ENCODE measurements around the gene RPS24. TPM values are rescaled to one million over a fixed set of nuclear protein-coding genes. Genes with fewer than 3 reads are reported as not detected.

Gene RPS24
- total and polyA plus RNA-seq, 2 of the 8 experiments (the other 6 are each of a cell fraction or from before 2014, with no cell fraction given): 2,128 to 3,943 TPM

GRCh38 chr10:78013564-78013963, 20.1 kb upstream of the RPS24 start:
- no peak overlapping the region for H4K5ac ChIP-seq (ENCODE audit: insufficient read length, low read depth, low read length)
- no peak overlapping the region for H4K91ac ChIP-seq (replicated peaks; ENCODE audit: insufficient read length, low read length)
- H3K36me3 ChIP-seq (ENCODE audit: control insufficient read depth in 2 of 4, insufficient read depth in 4 of 4, low read length in 3 of 4): peaks cover 27 to 85% (median 72%) of the 10 kb centered on the region in 4 experiments
- no peak overlapping the region for H3K23ac ChIP-seq (ENCODE audit: insufficient read length)
- H4K20me1 ChIP-seq (replicated peaks in 1 of 2; ENCODE audit: control insufficient read depth in 1 of 2, insufficient read depth in 2 of 2, low read length in 2 of 2): peaks cover 0 to 1% of the 10 kb centered on the region in 2 experiments
- H2BK20ac ChIP-seq (ENCODE audit: low read length): no peak overlapping the region
- H3K4ac ChIP-seq (replicated peaks; ENCODE audit: insufficient read length, low read depth, low read length): no peak overlapping the region
- no peaks in the 10 kb centered on the region for H3K27me3 ChIP-seq (replicated peaks in 1 of 4; ENCODE audit: control insufficient read depth in 3 of 4, extremely low read depth in 1 of 4, insufficient read depth in 3 of 4, low read length in 3 of 4)
- no peak overlapping the region for H3K14ac ChIP-seq (ENCODE audit: insufficient read length)
- H3K4me1 ChIP-seq (replicated peaks in 1 of 4; ENCODE audit: control insufficient read depth in 3 of 4, insufficient read depth in 4 of 4, low read length in 3 of 4): no peaks in the 10 kb centered on the region
- no peak for DNase-seq (ENCODE audit: low read depth in 1 of 2, low spot score in 2 of 2)
- H2AFZ ChIP-seq (ENCODE audit: low read length): no peak overlapping the region
- no peak for FAIRE-seq
- H3K4me3 ChIP-seq (ENCODE audit: extremely low read depth in 1 of 4, insufficient read depth in 2 of 4, low read depth in 3 of 4, low read length in 4 of 4): no peak overlapping the region
- no peak overlapping the region for H3K18ac ChIP-seq (ENCODE audit: extremely low read depth, low read length)
- no peak overlapping the region for H2BK120ac ChIP-seq (replicated peaks; ENCODE audit: low read depth, low read length)
- ChIA-PET POLR2A (ENCODE audit: partially characterized antibody) (no interaction called here), CTCF (ENCODE audit: partially characterized antibody) (interaction anchor here (0.9 to 1.6 kb wide), 2 partner anchors 26 to 39 kb away, joined by 3 to 4 read pairs; no protein-coding TSS in a partner anchor)
- no peak overlapping the region for H2AK5ac ChIP-seq (ENCODE audit: low read depth, low read length)
- no peak overlapping the region for H3K9ac ChIP-seq (replicated peaks in 1 of 4; ENCODE audit: extremely low read depth in 1 of 4, low read depth in 3 of 4, low read length in 3 of 4)
- H2BK12ac ChIP-seq (ENCODE audit: low read depth, low read length): no peak overlapping the region
- no peaks in the 10 kb centered on the region; the same call in 1 of the 2 replicates for H3K79me1 ChIP-seq (ENCODE audit: low read depth, low read length)
- no peak overlapping the region for H3K27ac ChIP-seq (ENCODE audit: low read depth, low read length)
- no peak overlapping the region for H3K4me2 ChIP-seq (ENCODE audit: insufficient read depth in 1 of 2, low read depth in 2 of 2, low read length in 2 of 2)
- no peaks in the 10 kb centered on the region for H3K23me2 ChIP-seq (ENCODE audit: low read depth, low read length)
- no peak overlapping the region for H3K56ac ChIP-seq (replicated peaks; ENCODE audit: insufficient read length, low read depth, low read length)
- no peak overlapping the region for H2BK5ac ChIP-seq (ENCODE audit: low read depth, low read length)
- no peaks in the 10 kb centered on the region for H3K9me3 ChIP-seq (ENCODE audit: insufficient read depth in 2 of 2, low read depth in 1 of 2, low read length in 1 of 2)
- no peaks in the 10 kb centered on the region for H3K79me2 ChIP-seq (ENCODE audit: control insufficient read depth in 1 of 2, insufficient read depth in 2 of 2, low read length in 2 of 2)
- H2BK15ac ChIP-seq (ENCODE audit: low read length): no peak overlapping the region
- 100% methylated on average over 1 of the region's 1 CpG; no CpG with 5 or more reads in 1 of the 2 experiments for WGBS, 2 experiments (ENCODE audit: extremely low coverage in 1 of 2, insufficient coverage in 1 of 2, insufficient read length in 1 of 2, insufficient replicate concordance in 2 of 2, low coverage in 1 of 2, low lambda C conversion rate in 2 of 2, missing lambda C conversion rate in 1 of 2)
- H4K8ac ChIP-seq (ENCODE audit: extremely low read depth, insufficient read depth, low read length): no peak overlapping the region
- TF ChIP-seq GTF2F1 (IDR thresholded peaks at IDR 0.05; ENCODE audit: borderline replicate concordance, low read depth, low read length): no peak
- TF ChIP-seq CREB1 (IDR thresholded peaks at IDR 0.05): no peak
- TF ChIP-seq, protein P1, sequence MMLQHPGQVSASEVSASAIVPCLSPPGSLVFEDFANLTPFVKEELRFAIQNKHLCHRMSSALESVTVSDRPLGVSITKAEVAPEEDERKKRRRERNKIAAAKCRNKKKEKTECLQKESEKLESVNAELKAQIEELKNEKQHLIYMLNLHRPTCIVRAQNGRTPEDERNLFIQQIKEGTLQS (IDR thresholded peaks at IDR 0.05; ENCODE audit: insufficient read depth, low read depth, low read length): no peak
- TF ChIP-seq E2F6 (IDR thresholded peaks at IDR 0.05): no peak
- no peak for TF ChIP-seq HDAC2 (IDR thresholded peaks at IDR 0.05; ENCODE audit: borderline replicate concordance in 1 of 2, low read depth in 2 of 2, low read length in 2 of 2)
- TF ChIP-seq KDM5A (IDR thresholded peaks at IDR 0.05; ENCODE audit: low read length): no peak
- TF ChIP-seq POLR2A (IDR thresholded peaks at IDR 0.05; ENCODE audit: control extremely low read depth in 1 of 2, low read depth in 2 of 2, low read length in 2 of 2): no peak
- no peak for TF ChIP-seq CHD1 (IDR thresholded peaks at IDR 0.05; ENCODE audit: low read depth, low read length)
- TF ChIP-seq ZNF274 (IDR thresholded peaks at IDR 0.05; ENCODE audit: borderline replicate concordance, extremely low read depth, low read length): no peak
- no peak for TF ChIP-seq NRF1 (IDR thresholded peaks at IDR 0.05; ENCODE audit: low read depth, low read length)
- no peak for TF ChIP-seq RAD21 (IDR thresholded peaks at IDR 0.05 in 1 of 2, conservative IDR thresholded peaks at IDR 0.05 in 1 of 2; ENCODE audit: low read depth in 2 of 2, low read length in 2 of 2)
- no peak for TF ChIP-seq KDM1A (IDR thresholded peaks at IDR 0.05; ENCODE audit: borderline replicate concordance, low read length)
- no peak for TF ChIP-seq EP300 (IDR thresholded peaks at IDR 0.05; ENCODE audit: borderline replicate concordance in 1 of 2, low read depth in 2 of 2, low read length in 2 of 2)
